ENCODE data around the gene MED6. TPM values are rescaled to one million over a fixed set of nuclear protein-coding genes. Genes with fewer than 3 reads are reported as not detected.

Gene MED6
- total RNA-seq, 1 donor from 2014 or later, result 21.7 TPM

DNA sequence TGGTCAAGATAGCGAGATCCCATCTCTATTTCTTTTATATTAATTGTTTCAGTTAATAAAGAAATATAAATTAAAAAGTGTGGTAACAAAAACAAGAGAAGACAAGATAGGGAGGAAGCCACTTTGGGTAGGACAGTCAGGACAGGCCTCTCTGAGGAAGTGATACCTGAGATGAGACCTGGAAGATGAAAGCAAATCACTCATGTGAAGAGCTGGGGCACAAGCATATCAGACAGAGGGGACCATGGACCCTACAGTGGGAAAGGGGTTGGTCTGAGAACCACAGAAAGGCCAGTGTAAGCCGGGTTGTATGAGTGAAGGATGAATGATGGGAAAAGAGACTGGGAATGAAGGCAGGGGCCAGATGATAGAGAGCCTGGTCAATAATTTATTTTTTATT is 1.8 kb upstream of the MED6 start:
- intact Hi-C loops (cut with DNase I), result loop anchor here (5.0 kb wide), 2 partner anchors 110 to 205 kb away; partner anchors contain the start of gene MAP3K9

DNA sequence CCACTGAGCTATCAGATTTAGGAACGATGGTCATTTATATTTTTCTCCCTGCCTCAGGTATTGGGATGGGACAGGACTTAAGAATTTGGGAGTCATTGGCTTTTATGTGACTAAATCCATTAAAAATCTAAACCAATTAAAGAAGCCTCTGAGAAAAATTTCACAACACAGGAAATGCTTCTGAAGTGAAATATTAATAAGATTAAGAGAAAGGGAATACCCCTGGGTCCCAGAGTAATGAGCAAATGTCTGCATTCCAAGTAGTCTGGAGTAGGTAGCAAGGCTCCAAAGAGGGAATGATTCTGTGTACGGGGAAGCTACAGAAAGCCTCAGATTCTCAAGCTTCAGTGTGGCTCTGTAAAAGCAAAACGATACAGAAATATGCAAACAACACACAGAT is 707 bp upstream of the MED6 start:
- intact Hi-C loops (cut with DNase I), result loop anchor here (5.0 kb wide), 2 partner anchors 111 to 206 kb away; partner anchors contain the start of gene MAP3K9
- no peak for DNase-seq (ENCODE audit: low spot score)

More for the DNA sequence above, 1.8 kb upstream of the MED6 start:
- no peak for DNase-seq (ENCODE audit: low spot score)

DNA sequence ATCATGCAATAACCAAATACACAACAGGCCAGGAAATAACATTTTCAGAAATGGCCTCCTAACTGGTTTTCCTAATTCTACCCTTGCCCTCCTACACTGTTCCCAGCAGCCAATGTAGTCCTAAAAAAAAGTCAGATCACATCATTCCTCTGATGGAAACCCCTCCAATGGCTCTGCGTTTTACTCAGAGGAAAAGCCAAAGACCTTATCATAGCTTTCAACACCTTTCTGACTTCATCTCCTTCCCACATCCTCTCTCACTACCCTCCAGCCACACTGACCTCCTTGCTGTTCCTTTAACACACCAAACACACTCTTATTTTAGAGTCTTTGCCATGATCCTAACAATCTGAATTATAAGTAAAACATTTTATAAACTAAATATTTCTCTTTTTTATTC is 1.1 kb downstream of the MED6 start:
- intact Hi-C loops (cut with DNase I), result no loop called here
- no peak for DNase-seq (ENCODE audit: low spot score)

DNA sequence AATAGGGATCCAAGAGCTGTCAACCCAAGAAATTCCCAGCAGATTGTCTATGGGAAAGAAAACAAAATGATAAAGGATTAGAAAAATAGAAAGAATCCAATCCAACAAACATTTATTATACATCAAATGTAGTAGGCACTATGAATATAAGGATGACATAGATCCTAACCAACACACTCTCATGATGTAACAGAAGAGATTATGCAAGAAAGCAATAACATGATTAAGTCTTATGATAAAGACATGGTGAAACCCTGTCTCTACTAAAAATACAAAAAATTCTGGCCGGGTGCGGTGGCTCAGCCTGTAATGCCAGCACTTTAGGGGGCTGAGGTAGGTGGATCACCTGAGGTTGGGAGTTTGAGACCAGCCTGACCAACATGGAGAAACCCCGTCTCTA is 2.7 kb downstream of the MED6 start:
- no peak for DNase-seq (ENCODE audit: low spot score)
- intact Hi-C loops (cut with DNase I), result no loop called here

DNA sequence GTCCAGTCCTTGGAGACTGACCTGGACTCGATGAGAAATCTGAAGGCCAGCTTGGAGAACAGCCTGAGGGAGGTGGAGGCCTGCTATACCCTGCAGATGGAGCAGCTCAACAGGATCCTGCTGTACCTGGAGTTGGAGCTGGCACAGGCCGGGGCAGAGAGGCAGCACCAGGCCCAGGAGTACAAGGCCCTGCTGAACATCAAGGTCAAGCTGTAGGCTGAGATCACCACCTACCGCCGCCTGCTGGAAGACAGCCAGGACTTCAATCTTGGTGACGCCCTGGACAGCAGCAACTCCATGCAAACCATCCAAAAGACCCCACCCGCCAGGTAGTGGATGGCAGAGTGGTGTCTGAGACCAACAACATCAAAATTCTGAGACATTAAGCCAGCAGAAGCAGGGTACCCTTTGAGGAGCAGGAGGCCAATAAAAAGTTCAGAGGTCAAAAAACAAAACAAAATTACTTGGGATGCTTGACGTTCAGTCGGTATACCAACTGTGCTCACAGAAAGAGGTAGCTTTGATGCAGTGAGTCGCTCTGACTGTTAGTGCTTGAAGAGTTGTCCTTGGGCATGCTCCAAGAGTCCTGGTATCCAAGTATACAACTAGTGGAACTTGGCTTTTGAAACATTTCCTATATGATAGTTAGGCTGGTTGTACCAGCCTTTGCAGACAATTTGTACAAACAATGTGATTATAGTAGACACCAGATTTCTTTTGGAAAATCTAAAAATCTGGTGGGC is 4.8 kb downstream of the MED6 start:
- no peak for DNase-seq (ENCODE audit: low spot score)
- intact Hi-C loops (cut with DNase I), result no loop called here

DNA sequence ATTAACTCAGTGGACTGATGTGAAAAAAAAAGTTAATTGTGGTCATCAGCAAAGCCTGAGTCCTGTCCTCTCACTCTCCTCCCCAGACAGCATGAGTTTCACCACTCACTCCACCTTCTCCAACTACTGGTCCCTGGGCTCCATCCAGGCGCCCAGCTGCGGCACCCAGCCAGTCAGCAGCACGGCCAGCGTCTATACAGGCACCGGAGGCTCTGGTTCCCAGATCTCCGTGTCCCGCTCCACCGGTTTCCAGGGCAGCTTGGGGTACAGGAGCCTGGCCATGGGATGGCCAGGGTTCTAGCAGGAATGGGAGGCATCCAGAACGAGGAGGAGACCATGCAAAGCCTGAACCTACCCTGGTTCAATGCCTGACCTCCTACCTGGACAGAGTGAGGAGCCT is 6.0 kb downstream of the MED6 start:
- intact Hi-C loops (cut with DNase I), result no loop called here
- no peak for DNase-seq (ENCODE audit: low spot score)

DNA sequence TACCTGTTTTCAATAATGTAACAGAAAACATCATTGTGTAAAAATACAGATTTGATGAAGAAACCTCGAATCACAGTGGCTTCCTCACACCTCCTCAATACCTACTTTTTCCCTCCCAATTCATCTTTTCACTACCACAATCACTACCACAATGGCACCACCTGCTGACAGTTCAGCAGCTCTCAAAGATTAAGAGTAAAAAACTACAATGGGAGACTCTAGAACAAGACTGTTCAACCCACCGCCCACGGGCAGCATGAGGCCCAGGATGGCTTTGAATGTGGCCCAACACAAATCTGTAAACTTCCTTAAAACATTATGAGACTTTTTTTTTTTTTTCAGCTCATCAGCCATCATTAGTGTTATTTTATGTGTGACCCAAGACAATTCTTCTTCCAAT is 15.2 kb downstream of the MED6 start:
- intact Hi-C loops (cut with DNase I), result no loop called here
- DNase-seq (ENCODE audit: low spot score), result no peak

DNA sequence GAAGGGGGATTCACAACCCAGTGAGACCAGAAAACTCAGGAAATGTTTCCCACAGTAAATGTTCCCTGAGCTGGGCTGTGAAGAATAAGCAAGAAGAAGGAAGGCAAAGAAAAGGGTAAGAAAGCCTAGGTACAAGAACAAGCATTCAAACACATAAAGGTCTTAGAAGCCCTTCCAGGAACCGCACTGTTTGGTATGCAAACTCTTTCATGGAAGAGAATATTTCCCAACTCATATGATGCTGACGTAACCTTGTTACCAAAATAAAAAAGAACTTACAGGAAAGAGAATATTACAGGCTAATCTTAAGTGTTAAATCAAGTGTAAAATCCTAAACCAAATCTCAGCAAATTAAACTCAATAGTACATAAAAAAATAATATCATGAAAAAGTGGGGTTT is 23.6 kb downstream of the MED6 start:
- intact Hi-C loops (cut with DNase I), result no loop called here
- DNase-seq (ENCODE audit: low spot score), result no peak

DNA sequence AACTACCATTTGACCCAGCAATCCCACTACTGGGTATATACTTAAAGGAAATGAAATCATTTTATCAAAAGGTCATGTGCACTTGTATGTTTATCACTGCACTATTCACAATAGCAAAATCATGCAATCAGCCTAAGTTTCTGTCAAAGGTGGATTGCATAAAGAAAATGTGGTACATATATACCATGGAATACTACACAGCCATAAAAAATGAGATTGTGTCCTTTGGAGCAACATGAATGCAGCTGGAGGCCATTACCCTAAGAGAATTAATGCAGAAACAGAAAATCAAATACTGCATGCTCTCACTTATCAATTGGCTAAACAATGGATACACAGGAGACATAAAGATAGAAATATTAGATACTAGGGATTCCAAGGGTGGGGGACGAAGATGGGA is 27.4 kb downstream of the MED6 start:
- no peak for DNase-seq (ENCODE audit: low spot score)
- intact Hi-C loops (cut with DNase I), result no loop called here

DNA sequence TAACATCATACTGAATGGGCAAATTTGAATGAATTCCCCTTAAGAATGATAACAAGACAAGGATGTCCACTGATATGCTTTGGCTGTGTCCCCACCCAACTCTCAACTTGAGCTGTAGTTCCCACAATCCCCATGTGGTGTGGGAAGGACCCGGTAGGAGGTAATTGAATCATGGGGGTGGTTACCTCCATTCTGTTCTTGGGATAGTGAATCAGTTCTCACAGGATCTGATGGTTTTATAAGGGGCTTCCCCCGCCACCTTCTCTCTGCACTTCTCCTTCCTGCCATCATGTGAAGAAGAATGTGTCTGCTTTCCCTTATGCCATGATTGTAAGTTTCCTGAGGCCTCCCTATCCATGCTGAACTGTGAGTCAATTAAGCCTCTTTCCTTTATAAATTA is 29.3 kb downstream of the MED6 start:
- intact Hi-C loops (cut with DNase I), result no loop called here
- DNase-seq (ENCODE audit: low spot score), result no peak

DNA sequence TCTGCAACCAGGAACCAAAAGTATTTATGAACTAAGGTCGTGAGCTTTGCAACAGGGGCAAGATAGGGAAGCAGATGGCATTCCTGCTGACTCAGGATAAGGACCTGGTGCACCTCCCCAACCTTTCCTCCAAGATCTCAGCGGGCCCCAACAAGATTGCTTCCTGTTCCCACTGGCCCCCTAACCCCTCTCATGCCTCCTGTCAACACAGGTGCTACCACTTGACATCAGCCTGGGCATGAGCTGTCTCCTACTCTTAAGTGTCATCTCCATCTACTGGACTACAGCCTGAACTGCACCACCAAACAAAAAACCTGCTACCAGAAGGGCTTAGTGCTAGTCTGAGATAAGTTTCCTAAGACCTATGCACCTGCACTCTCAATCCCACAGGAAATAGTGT is 32.7 kb downstream of the MED6 start:
- intact Hi-C loops (cut with DNase I), result no loop called here
- DNase-seq (ENCODE audit: low spot score), result no peak

DNA sequence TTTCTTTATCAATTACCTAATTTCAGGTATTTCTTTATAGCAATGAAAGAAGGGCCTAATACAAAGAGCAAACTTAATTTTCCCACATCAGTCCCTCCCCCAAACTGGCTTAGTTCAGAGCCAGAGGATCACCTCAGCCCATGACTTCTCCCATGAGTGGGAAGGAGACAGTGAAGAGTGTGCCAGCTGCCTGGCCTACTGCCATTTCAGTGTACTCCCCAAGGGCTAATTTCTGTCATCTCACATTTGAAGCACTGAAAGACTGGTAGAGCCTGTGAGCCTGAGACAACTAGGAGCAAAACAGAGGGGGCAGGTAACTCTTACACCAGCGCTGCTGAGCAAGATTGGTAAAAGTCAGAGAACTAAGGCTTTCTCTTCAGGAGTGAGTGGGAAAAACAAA is 36.6 kb downstream of the MED6 start:
- DNase-seq (ENCODE audit: low spot score), result no peak
- intact Hi-C loops (cut with DNase I), result no loop called here

DNA sequence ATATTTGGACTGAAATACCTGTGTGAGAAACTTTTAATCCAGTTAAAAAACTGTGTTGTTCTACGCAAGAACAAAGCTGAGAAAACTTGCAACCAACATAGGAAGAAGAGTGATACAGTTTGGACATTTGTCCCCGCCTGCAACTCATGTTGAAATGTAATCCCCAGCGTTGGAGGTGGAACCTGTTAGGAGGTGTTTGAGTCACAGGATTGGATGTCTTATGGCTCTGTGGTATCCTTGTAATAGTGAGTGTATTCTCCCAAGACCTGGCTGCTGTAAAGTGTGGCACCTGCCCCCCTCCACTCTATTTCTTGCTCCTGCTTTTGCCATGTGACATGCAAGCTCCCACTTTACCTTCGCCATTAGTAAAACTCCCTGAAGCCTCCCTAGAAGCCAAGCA is 37.0 kb downstream of the MED6 start:
- intact Hi-C loops (cut with DNase I), result no loop called here

DNA sequence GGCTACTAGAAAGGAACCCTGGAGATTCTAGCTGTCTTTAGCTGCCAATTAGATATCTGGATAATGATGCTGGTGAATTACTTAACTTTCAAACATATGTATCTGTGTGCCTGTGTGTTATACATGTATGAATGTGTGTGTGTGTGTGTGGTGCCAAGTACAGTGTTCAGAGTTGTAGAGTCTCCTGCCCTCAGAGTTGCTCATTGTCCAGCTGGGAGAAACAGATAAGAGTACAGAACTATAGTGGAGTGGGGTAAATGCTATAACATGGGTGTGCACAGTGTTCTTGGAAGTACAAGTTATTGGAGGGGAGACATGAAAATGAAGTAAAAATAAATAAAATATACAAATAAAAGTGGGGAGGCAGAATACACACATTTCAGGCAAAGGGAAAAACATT is 42.1 kb downstream of the MED6 start:
- no peak for DNase-seq (ENCODE audit: low spot score)

More for the DNA sequence above, 37.0 kb downstream of the MED6 start:
- DNase-seq (ENCODE audit: low spot score), result no peak

DNA sequence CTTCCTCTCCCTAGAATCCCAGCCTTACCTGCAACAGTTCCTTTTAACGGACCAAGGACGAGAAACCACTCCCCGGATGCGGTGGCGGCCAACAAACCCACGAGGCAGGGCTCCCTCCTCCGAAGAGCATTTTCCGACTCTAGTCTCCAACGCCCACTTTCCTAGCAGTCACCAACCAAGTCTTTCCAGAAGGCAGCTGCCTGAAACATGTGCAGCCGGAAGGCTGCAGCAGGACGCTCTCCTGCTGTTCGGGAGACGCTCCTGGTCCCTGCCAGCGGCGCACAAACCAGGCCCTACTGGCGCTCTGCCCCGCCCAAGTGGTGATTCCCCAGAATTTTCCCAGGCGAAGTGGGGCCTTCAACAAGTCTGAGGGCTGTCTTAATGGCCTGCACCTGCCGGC is 44.6 kb downstream of the MED6 start:
- DNase-seq (ENCODE audit: low spot score), result no peak
- intact Hi-C loops (cut with DNase I), result no loop called here

More for the DNA sequence above, 42.1 kb downstream of the MED6 start:
- intact Hi-C loops (cut with DNase I), result no loop called here

DNA sequence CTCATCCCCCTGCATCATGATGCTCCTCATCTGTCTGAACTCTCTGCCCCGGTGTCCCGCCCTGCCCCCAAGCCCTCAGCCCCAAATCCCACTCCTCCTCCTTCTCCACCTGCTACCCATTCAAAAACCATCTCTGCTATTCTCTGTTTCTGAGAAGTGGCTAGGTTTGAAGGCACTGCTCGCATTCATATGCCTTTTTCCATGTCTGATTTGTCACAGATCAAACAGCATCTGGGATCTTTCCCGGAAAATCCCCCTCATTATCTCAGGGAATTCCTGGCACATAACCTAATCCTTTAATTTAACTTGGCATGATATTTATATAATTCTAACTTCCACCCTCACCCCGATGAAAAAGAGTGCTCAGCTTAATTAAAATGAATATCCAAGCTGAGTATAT is 62.4 kb downstream of the MED6 start:
- intact Hi-C loops (cut with DNase I), result no loop called here
- no peak for DNase-seq (ENCODE audit: low spot score)

DNA sequence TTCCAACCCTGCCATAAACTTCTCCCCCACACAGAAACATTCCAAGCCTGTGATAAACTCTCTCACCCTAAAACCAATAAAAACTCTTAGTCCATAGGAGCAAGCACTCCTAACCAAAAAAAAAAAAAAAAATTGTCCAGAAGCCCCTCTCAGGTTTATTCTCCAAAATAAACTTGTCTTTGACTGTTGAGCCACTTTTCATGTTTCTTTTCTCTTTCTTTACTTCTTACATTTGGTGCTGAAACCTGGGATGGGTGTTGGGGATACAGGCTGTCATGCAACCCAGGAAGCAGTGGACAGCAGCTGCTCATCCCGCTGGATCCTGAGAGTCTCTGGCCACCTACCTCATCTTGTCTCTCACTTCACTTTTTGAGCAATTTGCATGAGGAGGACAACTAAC is 63.6 kb downstream of the MED6 start:
- intact Hi-C loops (cut with DNase I), result no loop called here
- DNase-seq (ENCODE audit: low spot score), result no peak

DNA sequence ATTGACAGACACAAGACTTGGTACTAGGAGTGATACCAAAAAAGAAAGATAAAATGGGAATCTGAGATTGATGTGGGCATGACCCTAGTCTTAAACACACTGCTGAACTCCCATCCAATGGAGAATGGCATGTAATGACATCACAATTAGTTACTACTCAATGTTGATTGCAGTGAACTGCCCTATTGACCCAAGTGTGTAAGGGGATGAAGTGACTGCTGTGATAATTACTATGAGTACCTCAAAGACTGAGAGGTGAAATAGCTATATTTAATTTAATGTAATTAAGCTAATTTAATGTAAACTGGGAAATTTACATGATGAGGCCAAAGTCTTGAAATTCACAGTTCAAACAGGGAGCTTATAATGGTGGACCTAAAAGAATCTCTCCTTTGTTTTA is 65.6 kb downstream of the MED6 start, which contains the start of gene ADAM20:
ADAM20 (minus strand) TSS at position 101 of the 400 bp plus-strand sequence. CDS start 10,247 bp downstream, outside the sequence.
- DNase-seq (ENCODE audit: low spot score), result no peak
- intact Hi-C loops (cut with DNase I), result no loop called here

All from cardiac septum (tissue), 1 donor.